Mesothelial cell of epicardium (in vitro differentiated cells): ENCODE measurements around the gene PRIMPOL. TPM values are rescaled to one million over a fixed set of nuclear protein-coding genes. Genes with fewer than 3 reads are reported as not detected.

Experiments used
- DNase-seq, 2 experiments: peaks; one replicate each; pipeline ENCODE4 v3.0.0; 2021; ENCODE audit warnings: low spot score in 2 of 2; ENCODE audit not compliant: unreplicated experiment in 2 of 2
- H3K27ac Mint-ChIP-seq: 2 replicates; pipeline ENCODE4 v1.8.0; 2021; ENCODE audit warnings: mixed read lengths
- H3K27me3 Mint-ChIP-seq: 2 replicates; pipeline ENCODE4 v1.8.0; 2021; ENCODE audit warnings: low read depth, mixed read lengths
- H3K36me3 Mint-ChIP-seq: 2 replicates; pipeline ENCODE4 v1.8.0; 2021; ENCODE audit warnings: mixed read lengths
- H3K4me1 Mint-ChIP-seq: 2 replicates; pipeline ENCODE4 v1.8.0; 2021; ENCODE audit warnings: mixed read lengths
- H3K4me3 Mint-ChIP-seq: 2 replicates; pipeline ENCODE4 v1.8.0; 2021; ENCODE audit warnings: mild to moderate bottlenecking, moderate library complexity, mixed read lengths
- H3K9me3 Mint-ChIP-seq: 2 replicates; pipeline ENCODE4 v1.8.0; 2021; ENCODE audit warnings: mixed read lengths
- total RNA-seq: library from RNA; stranded (reverse); gene quantifications from 3 replicates; pipeline ENCODE4 v1.2.1, GENCODE V29; 2021
- TF ChIP-seq, protein P1 (sequence below): fragments of 200-600 bp; sonication (generic); IDR thresholded peaks from one replicate; pipeline ENCODE4 v1.5.0; 2021; ENCODE audit warnings: antibody characterized with exemption; ENCODE audit not compliant: unreplicated experiment

Gene PRIMPOL
- total RNA-seq, 1 donor from 2014 or later, result 22.3 TPM

DNA sequence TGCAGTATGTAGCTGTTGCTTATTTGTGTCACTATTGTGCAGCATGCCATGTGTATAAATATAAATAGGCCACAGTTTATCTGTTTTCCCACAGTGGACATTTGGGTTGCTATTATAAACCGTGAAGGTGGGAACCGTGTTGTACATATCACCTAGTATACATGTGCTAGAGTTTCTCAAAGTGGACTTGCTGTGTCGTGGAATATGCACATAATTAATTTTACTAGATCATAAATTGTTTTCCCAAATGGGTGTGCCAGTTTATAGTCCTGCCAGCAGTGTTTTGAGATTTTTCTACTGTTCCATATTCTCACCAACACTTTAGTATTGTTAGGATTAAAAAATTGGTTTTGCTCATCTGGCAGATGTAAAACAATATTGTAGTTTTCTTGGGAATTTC, 38.5 kb downstream of the PRIMPOL start:
- TF ChIP-seq, protein P1, sequence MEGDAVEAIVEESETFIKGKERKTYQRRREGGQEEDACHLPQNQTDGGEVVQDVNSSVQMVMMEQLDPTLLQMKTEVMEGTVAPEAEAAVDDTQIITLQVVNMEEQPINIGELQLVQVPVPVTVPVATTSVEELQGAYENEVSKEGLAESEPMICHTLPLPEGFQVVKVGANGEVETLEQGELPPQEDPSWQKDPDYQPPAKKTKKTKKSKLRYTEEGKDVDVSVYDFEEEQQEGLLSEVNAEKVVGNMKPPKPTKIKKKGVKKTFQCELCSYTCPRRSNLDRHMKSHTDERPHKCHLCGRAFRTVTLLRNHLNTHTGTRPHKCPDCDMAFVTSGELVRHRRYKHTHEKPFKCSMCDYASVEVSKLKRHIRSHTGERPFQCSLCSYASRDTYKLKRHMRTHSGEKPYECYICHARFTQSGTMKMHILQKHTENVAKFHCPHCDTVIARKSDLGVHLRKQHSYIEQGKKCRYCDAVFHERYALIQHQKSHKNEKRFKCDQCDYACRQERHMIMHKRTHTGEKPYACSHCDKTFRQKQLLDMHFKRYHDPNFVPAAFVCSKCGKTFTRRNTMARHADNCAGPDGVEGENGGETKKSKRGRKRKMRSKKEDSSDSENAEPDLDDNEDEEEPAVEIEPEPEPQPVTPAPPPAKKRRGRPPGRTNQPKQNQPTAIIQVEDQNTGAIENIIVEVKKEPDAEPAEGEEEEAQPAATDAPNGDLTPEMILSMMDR, result no peak
- Mint-ChIP-seq H3K27me3 (no peaks in the 10 kb centered on the region), H3K9me3 (peaks cover 3% of the 10 kb centered on the region), H3K36me3 (peaks cover 31% of the 10 kb centered on the region), H3K4me3 (no peak overlapping the region), H3K27ac (no peak overlapping the region), H3K4me1 (no peaks in the 10 kb centered on the region)
- no peak for DNase-seq

DNA sequence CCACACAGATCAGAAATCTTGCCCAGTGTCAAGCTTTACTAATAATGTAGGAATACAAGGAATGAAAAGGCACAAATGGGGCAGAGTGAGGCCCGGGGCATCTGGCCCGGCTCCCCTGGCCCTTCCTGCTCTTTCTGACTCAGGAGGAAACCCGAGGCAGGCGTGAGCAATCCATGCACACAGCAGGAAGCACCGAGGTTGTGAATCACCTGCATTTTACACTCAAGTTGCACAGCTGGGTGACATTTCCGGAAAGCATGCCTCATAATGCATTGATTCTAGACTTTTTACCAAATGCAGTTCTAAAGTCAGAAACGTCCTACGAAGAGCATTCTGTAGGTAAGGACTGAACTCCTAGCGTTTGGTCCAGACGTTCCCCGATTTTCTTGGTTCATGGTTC, 38.9 kb downstream of the PRIMPOL start:
- Mint-ChIP-seq H3K9me3 (peaks cover 3% of the 10 kb centered on the region), H3K4me3 (no peak overlapping the region), H3K27me3 (no peaks in the 10 kb centered on the region), H3K4me1 (no peaks in the 10 kb centered on the region), H3K36me3 (peaks cover 31% of the 10 kb centered on the region), H3K27ac (no peak overlapping the region)
- TF ChIP-seq, protein P1, result no peak
- DNase-seq, result no peak

DNA sequence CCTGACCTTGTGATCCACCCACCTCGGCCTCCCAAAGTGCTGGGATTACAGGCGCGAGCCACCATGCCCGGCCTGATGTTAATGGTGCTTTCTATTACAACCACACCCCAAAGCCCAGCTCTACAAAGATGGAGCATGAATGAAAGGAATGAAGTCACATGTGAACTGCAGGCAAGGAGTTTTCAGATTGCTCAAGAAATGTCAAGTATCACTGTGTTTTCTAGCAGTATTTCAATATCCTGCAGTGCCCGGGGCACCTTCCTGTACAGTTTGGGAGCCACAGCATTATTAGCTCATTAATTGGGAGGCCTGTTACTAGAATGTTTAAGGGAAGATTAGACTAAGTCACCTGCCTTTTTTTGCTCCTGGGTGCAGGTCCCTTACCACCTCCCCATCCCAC, 40.1 kb downstream of the PRIMPOL start:
- DNase-seq, result no peak
- Mint-ChIP-seq H3K27me3 (no peaks in the 10 kb centered on the region), H3K9me3 (peaks cover 3% of the 10 kb centered on the region), H3K27ac (no peak overlapping the region), H3K36me3 (peaks cover 37% of the 10 kb centered on the region), H3K4me3 (no peak overlapping the region), H3K4me1 (no peaks in the 10 kb centered on the region)
- TF ChIP-seq, protein P1, result no peak

DNA sequence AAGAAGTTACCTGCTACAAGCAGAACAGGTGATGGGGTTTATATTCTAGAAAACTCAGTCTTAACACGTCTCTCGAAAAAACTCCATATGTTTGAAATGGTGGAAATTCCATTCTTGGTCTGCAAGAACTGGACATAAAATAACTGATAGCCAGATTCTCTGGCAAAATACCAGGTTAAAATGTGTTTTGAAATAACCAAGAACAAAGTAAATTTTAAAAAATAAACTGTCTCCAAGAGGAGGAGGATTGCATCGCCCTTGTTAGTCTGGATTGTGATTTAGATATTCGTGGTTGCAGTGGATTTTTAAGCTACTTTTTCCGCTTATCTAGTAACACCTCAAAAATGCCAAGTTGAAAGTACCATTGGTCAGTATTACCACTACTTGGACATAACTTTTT, 43.5 kb downstream of the PRIMPOL start:
- H3K36me3 Mint-ChIP-seq, result peaks cover 33% of the 10 kb centered on the region
- H3K27ac Mint-ChIP-seq, result no peak overlapping the region
- H3K4me3 Mint-ChIP-seq, result no peak overlapping the region
- TF ChIP-seq, protein P1, result no peak
- peaks cover 3% of the 10 kb centered on the region for H3K9me3 Mint-ChIP-seq
- no peaks in the 10 kb centered on the region for H3K27me3 Mint-ChIP-seq
- DNase-seq, result no peak
- peaks cover 12% of the 10 kb centered on the region for H3K4me1 Mint-ChIP-seq

DNA sequence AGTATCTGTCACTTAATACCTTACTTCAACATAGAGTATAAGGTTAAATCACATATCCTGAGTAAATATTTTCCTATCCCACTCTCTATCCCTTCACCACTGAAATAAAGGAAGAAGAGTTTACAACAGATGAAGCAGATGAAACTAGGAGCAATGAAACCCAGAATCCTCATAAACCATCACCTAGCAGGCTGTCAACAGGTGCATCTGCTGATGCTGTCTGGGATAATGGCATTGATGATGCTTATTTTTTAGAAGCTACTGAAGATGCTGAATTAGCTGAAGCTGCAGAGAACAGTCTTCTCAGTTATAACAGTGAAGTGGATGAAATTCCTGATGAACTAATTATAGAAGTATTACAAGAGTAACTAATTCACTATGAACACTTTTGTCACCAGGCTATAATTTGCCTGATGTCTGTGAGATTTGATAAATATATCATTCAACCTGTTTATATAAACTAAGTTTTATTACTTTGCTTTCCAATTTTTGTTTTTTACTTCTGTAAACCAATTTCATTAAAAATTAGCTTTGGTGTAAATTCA, 44.9 kb downstream of the PRIMPOL start:
- peaks cover 30% of the 10 kb centered on the region for H3K36me3 Mint-ChIP-seq
- no peak overlapping the region for H3K4me3 Mint-ChIP-seq
- TF ChIP-seq, protein P1, result no peak
- no peaks in the 10 kb centered on the region for H3K27me3 Mint-ChIP-seq
- no peak overlapping the region for H3K27ac Mint-ChIP-seq
- H3K9me3 Mint-ChIP-seq, result peaks cover 3% of the 10 kb centered on the region
- no peak for DNase-seq
- peaks cover 14% of the 10 kb centered on the region for H3K4me1 Mint-ChIP-seq
